Parathyroid adenoma (tissue), 2 donors: Measurements from ENCODE around the gene COL11A2.

Experiments
- H2AFZ ChIP-seq: fragments of 300-600 bp; sonication (generic); one replicate; pipeline ENCODE4 v1.7.0; 2017; ENCODE audit warnings: antibody characterized with exemption, mild to moderate bottlenecking
- H3K27ac ChIP-seq: fragments of 300-600 bp; sonication (generic); one replicate; pipeline ENCODE4 v1.7.0; 2017
- H3K27me3 ChIP-seq: fragments of 300-600 bp; sonication (generic); one replicate; pipeline ENCODE4 v1.7.0; 2017; ENCODE audit warnings: low read length; ENCODE audit not compliant: control insufficient read depth, insufficient read depth
- H3K36me3 ChIP-seq: fragments of 300-600 bp; sonication (generic); one replicate; pipeline ENCODE4 v1.7.0; 2017; ENCODE audit warnings: low read length; ENCODE audit not compliant: control insufficient read depth, insufficient read depth
- H3K4me1 ChIP-seq: fragments of 300-600 bp; sonication (generic); one replicate; pipeline ENCODE4 v1.7.0; 2017; ENCODE audit warnings: control low read depth
- H3K4me2 ChIP-seq: fragments of 300-600 bp; sonication (generic); one replicate; pipeline ENCODE4 v1.7.0; 2017; ENCODE audit warnings: low read length
- H3K4me3 ChIP-seq: fragments of 300-600 bp; sonication (generic); one replicate; pipeline ENCODE4 v1.7.0; 2017; ENCODE audit warnings: low read depth, low read length
- H3K79me2 ChIP-seq: fragments of 300-600 bp; sonication (generic); one replicate; pipeline ENCODE4 v1.7.0; 2017; ENCODE audit warnings: control low read depth
- H3K9ac ChIP-seq: fragments of 300-600 bp; sonication (generic); one replicate; pipeline ENCODE4 v1.7.0; 2017; ENCODE audit warnings: mild to moderate bottlenecking
- H3K9me3 ChIP-seq: fragments of 300-600 bp; sonication (generic); one replicate; pipeline ENCODE4 v1.7.0; 2017; ENCODE audit warnings: low read length; ENCODE audit not compliant: control insufficient read depth
- TF ChIP-seq, protein P1 (sequence below): fragments of 300-600 bp; sonication (generic); IDR thresholded peaks from one replicate; pipeline ENCODE4 v1.7.0; 2017; ENCODE audit warnings: antibody characterized with exemption, mild to moderate bottlenecking
- donor health status: primary hyperparathyroidism.

Gene COL11A2

DNA sequence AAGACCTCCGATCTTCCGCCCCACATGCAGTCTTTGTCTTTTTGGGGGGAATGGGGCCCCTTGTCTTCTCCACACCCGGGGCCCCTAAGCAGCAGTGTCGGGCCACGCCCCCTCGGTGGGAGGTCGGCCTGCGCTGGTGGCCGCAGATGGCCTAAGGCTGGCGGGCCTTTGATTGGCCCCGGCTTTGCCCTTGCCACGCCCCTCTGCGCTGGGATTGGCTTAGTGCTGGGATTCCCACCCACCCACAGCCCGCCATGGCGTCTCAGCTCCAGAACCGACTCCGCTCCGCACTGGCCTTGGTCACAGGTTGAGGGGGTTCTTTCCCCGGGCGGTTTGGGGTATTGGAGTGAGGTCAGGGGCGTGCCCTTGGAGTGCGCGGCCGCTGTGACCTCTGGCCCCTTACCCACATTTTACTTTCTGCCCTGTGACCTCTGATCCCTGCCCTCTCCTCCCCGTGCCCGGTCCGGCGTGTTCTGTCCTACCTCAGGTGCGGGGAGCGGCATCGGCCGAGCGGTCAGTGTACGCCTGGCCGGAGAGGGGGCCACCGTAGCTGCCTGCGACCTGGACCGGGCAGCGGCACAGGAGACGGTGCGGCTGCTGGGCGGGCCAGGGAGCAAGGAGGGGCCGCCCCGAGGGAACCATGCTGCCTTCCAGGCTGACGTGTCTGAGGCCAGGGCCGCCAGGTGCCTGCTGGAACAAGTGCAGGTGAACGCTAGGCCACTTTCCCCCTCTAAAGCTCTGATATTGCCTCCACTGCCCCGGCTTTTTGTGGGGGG is 12.3 kb upstream of the COL11A2 start, which contains the start of gene HSD17B8:
HSD17B8 (plus strand) TSS at position 241 of the 776 bp plus-strand sequence; CDS start at position 255, 14 bp downstream.
- peak within 1 kb of the TSS; percentile 95 for H3K27ac ChIP-seq
- TF ChIP-seq, protein P1, sequence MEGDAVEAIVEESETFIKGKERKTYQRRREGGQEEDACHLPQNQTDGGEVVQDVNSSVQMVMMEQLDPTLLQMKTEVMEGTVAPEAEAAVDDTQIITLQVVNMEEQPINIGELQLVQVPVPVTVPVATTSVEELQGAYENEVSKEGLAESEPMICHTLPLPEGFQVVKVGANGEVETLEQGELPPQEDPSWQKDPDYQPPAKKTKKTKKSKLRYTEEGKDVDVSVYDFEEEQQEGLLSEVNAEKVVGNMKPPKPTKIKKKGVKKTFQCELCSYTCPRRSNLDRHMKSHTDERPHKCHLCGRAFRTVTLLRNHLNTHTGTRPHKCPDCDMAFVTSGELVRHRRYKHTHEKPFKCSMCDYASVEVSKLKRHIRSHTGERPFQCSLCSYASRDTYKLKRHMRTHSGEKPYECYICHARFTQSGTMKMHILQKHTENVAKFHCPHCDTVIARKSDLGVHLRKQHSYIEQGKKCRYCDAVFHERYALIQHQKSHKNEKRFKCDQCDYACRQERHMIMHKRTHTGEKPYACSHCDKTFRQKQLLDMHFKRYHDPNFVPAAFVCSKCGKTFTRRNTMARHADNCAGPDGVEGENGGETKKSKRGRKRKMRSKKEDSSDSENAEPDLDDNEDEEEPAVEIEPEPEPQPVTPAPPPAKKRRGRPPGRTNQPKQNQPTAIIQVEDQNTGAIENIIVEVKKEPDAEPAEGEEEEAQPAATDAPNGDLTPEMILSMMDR = no peak

DNA sequence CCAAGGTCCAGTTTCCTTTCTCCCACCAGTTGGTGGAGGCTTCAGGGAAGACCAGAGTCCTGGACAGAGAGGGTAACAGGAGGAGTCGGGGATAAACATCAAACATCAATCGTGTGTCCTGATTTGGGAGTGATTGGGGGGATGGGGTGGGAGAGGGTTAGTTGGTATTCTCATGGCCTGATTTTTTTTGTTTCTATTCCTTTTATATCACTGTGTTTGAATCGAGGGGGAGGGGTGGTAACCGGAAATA is 11.8 kb upstream of the COL11A2 start:
- peaks cover 36% of the 10 kb centered on the region for H3K79me2 ChIP-seq
- no peak overlapping the region for H3K9ac ChIP-seq
- H3K36me3 ChIP-seq = no peaks in the 10 kb centered on the region
- TF ChIP-seq, protein P1 = no peak
- H3K4me3 ChIP-seq = peak overlapping the region; percentile 95
- H3K27ac ChIP-seq = peak overlapping the region; percentile 95
- H3K4me1 ChIP-seq = peaks cover 27% of the 10 kb centered on the region
- H3K4me2 ChIP-seq = peak overlapping the region; percentile 97
- H3K9me3 ChIP-seq = no peaks in the 10 kb centered on the region
- H3K27me3 ChIP-seq = no peaks in the 10 kb centered on the region
- peak overlapping the region; percentile 94 for H2AFZ ChIP-seq

More for the DNA sequence above, 12.3 kb upstream of the COL11A2 start, which contains the start of gene HSD17B8:
- no peaks in the 10 kb centered on the region for H3K27me3 ChIP-seq
- peak within 1 kb of the TSS; percentile 95 for H3K4me3 ChIP-seq
- H3K4me2 ChIP-seq = peak within 1 kb of the TSS; percentile 97
- no peaks in the 10 kb centered on the region for H3K9me3 ChIP-seq
- H3K9ac ChIP-seq = peak within 1 kb of the TSS; percentile 85
- no peaks in the 10 kb centered on the region for H3K36me3 ChIP-seq
- H3K4me1 ChIP-seq = peaks cover 27% of the 10 kb centered on the region
- peak within 1 kb of the TSS; percentile 94 for H2AFZ ChIP-seq
- peaks cover 34% of the 10 kb centered on the region for H3K79me2 ChIP-seq

DNA sequence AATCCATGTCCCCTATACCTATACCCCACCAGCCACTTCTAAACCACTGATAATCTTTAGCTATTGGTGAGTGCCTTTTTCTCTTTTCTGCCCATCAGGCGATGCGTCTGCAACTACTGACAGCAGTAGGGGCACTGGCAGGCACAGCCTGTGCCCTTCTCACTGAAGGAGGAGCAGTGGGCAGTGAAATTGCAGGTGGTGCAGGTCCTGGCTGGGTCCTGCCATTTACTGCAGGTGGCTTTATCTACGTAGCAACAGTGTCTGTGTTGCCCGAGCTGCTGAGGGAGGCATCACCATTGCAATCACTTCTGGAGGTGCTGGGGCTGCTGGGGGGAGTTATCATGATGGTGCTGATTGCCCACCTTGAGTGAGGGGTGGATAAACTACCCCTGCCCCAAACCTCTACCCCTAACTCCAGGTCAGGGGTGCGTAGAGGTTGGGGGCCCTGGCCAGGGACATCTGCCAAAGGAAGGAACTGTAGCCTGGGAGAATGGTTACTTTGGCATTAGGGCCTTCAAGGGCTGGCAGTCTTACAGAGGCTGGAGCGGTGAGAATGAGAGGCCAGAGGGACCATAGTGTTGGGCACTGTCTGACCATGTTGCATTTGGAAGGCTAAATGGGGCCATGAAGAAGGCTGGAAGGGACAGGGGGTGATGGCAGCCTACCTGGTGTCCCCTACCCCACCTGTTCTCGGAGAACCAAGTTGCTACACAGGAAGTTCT is 11.3 kb upstream of the COL11A2 start:
- Histone ChIP-seq H3K4me2 (peak overlapping the region; percentile 97), H3K36me3 (no peaks in the 10 kb centered on the region), H3K79me2 (peaks cover 36% of the 10 kb centered on the region), H3K27ac (no peak overlapping the region), H2AFZ (no peak overlapping the region), H3K4me3 (no peak overlapping the region), H3K27me3 (no peaks in the 10 kb centered on the region), H3K4me1 (peaks cover 27% of the 10 kb centered on the region), H3K9ac (no peak overlapping the region), H3K9me3 (no peaks in the 10 kb centered on the region)
- TF ChIP-seq, protein P1 = no peak

DNA sequence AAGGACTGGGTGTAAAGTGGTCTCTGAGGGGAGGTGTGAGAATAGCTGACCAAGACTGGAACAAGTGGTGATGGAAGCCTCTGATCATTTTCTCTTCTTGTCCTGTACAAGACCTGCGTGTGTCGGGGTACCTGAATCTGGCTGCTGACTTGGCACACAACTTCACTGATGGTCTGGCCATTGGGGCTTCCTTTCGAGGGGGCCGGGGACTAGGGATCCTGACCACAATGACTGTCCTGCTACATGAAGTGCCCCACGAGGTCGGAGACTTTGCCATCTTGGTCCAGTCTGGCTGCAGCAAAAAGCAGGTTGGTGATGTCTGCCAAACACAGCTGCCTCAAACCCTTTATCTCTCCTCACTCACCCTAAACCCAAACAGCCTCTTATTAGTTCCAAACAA is 10.5 kb upstream of the COL11A2 start:
- no peaks in the 10 kb centered on the region for H3K36me3 ChIP-seq
- peaks cover 36% of the 10 kb centered on the region for H3K79me2 ChIP-seq
- H3K4me3 ChIP-seq = no peak overlapping the region
- TF ChIP-seq, protein P1 = no peak
- no peaks in the 10 kb centered on the region for H3K27me3 ChIP-seq
- no peak overlapping the region for H3K27ac ChIP-seq
- H3K4me2 ChIP-seq = no peak overlapping the region
- H3K9ac ChIP-seq = no peak overlapping the region
- H3K9me3 ChIP-seq = no peaks in the 10 kb centered on the region
- no peak overlapping the region for H2AFZ ChIP-seq
- peaks cover 29% of the 10 kb centered on the region for H3K4me1 ChIP-seq
